ENCODE results near the gene CBX2.

Gene CBX2

GRCh38 chr17:79799174-79799537 lies 21.2 kb downstream of the CBX2 start:
- no peak for DNase-seq (ENCODE audit: low read depth in 2 of 3, low spot score in 2 of 3)

DNA sequence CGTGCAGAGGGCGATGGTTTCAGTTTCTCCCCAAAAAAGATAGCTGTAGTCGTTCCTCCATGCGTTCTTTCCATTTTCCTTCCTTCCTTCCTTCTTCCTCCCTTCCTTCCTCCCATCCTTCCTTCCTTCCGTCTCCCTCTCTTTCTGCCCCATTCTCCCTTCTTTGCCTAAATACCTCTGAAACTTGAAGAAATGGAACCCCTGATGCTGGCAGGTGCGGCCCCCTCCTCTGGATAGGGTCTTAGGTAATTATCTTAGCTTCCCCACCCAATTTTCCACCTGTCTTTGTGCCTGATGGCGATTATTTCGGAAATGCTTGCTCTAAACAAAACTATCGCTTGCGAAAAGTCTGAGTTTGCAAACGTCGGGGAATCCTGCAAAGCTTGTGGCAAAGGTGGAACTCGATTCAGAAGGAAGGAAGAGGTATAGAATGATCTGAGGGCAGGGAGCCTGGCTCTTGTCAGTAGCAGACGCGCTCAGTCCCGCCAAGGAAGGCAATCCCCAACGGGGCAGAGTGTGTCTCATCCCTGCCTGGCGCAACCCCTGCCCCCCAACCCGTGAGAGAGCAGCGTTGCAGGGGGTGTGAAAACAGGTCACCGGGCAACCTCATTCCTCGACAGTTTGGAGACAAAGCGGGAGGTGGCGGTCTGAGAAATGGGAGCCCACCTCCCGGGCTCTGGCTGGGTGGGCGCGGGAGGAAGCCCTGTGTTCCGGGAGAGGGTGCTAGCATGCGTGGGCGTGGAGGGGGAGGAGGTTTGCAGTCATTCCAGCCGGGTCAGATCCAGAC lies 21.8 kb downstream of the CBX2 start:
- no peak for DNase-seq (ENCODE audit: low read depth in 2 of 3, low spot score in 2 of 3)

- no peak for DNase-seq (ENCODE audit: low read depth in 2 of 3, low spot score in 2 of 3)
Observed at GRCh38 chr17:79800325-79801155, 22.6 kb downstream of the CBX2 start.

DNA sequence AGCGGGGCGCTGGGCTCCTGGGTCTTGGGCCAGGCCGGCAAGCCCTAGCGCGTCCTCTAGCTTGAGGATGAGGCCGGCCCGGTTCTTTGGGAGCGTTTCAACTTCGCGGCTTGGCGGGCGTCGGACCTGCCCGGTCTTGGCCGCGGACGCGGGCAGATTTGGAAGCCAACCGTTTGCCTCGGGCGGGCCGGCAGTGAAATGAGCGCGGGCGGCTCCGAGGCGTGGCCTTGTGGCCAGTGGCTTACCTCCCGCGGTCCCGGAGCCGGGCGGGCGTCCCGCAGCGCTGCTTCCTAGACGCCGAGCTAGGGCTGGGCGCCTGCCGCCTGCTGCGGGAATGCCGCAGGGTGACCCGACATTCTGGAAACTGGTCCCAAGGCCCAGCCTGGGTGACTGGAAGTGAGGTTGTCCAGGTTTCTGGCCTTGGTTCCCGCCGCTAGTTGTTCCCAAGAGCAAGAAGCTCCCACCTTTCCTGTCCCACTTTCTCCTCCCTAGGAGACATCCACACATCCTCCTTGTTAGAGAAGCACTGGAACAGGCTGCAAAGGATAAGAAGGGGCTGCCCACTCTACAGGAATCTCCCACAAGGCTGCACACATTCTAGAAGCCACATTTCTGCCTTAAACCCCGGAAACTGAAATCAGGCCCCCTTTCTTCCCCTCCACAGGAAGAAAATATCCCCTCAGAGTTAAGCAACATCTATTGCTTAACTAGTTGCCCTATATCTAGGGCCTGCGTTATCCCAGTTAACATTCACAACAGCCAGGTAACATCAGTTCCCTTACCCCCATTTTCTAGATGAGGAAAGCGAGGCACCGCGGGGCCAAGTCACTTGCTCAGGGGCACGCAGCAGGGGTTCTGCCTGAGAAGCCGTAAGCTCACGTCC lies 23.4 kb downstream of the CBX2 start:
- no peak for DNase-seq (ENCODE audit: low read depth in 2 of 3, low spot score in 2 of 3)

- no peak for DNase-seq (ENCODE audit: low read depth in 2 of 3, low spot score in 2 of 3)
Observed at GRCh38 chr17:79802039-79802735, 24.2 kb downstream of the CBX2 start.

- DNase-seq (ENCODE audit: low read depth in 2 of 3, low spot score in 2 of 3): no peak
Observed at GRCh38 chr17:79802736-79803420, 24.9 kb downstream of the CBX2 start.

DNA sequence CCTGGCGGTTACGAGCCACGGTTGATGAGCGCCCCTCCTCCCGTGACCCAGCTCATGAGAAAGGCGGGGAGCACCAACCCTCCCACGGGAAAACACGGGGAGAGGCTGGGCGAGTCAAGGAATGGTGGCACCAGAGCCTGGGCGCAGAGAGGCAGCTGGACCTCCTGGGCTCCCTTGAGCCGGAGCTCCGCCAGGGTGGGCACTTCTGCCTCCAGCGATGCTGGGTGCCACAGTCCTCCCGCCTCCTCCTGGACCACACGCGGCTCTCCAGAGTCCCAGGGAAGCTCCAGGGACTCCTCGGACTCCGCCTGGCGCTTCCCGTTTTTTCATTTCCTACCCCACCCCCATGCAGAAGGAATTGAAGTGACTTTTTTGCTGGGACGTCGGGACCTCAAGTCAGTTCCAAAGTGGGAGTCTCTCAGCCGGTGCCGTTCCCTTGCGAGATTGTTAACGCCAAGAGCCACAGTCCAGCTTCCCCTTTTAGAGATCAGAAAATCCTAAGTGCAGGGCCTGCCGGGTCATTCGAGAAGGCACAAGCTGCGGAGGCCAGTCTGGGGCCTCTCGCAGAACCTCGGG lies 25.6 kb downstream of the CBX2 start:
- DNase-seq (ENCODE audit: low read depth in 2 of 3, low spot score in 2 of 3): no peak

DNA sequence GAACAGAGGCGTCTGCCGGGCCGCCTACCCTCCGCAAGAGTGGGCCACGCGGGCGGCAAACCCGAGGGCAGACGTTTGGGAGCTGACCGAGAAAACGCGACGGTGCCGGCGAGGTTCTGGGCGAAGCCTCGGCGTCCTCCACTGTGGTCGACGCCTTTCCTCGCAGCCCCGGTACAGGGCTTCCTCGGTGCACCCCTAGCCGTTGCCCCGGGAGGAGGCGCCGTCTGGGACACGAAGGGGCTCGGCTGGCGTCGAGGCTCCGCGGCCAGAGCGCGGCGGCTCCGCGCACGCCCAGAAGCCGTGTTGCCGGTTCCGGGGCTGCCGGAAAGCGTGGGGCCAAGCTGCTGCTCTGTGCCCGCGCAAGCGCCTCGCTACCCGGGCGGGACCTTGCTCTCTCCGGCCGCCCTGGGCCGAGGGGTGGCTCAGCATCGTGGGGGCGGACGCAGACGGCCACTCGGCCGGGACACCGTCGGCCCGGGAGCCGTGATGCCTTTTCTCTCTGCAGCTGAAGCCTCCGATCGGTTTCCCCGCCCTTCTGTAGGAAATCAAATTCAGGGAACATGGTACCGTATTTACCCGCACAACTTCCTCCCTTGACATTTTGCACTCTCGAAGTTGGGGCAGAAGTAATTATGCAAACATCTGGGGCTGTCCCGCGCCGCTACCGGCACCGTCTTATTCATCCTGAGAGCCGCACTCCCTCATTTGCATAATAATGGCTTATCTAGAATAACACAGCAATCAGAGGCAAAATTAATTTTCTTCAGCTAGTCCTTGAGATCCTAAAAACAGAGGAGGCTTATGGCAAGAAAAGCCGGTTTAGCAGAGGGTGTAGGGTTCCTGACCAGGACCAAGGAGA lies 26.3 kb downstream of the CBX2 start:
- peak in 2 of 3 experiments; percentile 40 to 54 for DNase-seq (ENCODE audit: low read depth in 2 of 3, low spot score in 2 of 3)

DNA sequence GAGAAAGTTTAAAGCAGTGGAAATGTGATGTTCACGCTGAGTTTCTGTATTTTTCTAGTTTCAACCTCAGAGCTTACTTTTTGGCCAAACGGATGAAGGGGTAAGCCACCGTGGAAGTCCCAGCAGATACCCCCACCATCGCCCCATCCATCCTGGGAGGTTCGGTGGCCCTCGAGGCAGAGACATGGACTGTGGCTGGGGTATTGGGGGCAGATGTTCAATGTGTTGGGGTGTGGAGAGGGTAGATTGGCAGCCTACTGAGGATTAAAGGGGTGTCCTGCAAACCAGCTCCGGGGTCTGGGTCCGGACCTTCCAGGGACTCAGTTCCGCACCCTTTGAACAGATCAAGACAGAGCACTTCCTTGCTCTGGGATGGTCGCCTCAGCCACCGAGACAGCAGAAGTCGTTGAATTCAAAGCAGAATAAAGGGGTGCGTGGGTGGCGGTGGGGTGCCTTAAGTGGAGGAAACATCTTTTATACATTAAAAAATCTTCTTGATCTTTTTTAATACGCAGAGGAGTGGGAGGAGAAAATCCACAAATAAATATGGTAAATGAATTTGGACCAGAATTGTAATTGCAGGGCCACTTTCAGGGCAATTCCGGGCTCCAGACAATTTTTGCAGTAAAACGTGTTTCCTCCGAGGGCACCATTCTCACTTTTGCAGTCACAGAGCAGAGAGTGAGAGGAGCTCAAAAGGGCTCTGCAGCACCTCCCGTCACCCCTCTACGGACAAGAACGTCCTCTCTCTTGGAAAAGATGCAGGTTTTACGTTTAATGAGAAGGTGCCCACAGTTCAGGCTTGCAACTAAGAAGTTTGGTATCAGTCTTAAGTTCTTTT lies 27.1 kb downstream of the CBX2 start:
- no peak for DNase-seq (ENCODE audit: low read depth in 2 of 3, low spot score in 2 of 3)

DNA sequence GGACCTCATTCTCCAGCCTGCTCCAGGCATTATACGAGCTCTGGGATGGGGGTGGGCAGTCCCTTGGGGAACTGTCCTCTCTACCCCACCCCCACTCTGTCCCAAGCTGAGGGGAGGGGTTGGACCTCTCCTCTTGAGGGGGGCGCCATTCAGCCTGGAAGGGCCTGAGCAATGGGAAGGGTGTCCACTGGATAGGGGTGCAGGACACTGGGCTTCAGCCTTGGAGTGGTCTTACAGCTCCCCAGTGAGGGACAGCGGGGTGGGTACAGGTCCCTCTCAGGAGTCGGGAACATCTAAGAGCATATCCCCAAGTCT lies 28.5 kb downstream of the CBX2 start:
- no peak for DNase-seq (ENCODE audit: low read depth in 2 of 3, low spot score in 2 of 3)

DNA sequence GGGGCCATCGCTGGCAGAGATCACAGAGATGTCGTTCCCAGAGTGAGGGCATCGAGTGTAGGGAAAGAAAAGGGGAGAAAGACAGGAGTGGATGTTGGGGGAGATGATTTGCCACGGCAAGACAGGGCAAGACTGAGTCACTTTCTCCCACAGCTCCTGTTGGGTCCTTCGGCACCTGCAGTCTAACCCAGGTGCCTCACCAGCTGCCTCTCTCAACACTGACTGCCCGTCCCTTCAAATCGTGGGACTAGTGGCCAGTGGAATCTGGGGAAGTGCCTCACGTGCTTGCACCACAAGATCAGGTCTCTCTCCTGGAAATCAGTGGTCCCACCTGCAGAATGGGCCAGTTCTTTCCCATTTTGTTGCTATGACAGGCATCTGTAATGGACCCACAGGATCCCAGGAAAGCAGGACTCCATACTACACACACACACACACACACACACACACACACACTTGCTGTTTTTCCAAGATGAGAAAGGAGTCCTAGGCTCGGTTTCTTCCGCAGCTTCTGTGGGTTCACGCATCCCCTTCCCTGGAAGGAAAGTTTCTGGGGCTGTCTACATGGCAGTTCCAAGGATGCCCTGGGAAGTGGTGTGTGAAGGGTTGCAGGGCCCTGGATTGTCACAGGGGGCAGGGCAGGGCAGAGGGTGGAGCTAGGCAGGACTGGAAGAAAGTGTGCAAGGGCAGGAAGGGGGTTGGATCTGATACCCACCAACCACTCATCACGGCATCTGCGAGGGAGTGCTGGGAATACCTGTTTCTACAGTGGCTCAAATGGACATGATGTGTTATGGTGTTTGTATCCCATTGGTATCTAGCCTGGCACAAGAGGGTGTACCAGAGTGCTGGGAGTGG lies 29.1 kb downstream of the CBX2 start:
- no peak for DNase-seq (ENCODE audit: low read depth in 2 of 3, low spot score in 2 of 3)

DNA sequence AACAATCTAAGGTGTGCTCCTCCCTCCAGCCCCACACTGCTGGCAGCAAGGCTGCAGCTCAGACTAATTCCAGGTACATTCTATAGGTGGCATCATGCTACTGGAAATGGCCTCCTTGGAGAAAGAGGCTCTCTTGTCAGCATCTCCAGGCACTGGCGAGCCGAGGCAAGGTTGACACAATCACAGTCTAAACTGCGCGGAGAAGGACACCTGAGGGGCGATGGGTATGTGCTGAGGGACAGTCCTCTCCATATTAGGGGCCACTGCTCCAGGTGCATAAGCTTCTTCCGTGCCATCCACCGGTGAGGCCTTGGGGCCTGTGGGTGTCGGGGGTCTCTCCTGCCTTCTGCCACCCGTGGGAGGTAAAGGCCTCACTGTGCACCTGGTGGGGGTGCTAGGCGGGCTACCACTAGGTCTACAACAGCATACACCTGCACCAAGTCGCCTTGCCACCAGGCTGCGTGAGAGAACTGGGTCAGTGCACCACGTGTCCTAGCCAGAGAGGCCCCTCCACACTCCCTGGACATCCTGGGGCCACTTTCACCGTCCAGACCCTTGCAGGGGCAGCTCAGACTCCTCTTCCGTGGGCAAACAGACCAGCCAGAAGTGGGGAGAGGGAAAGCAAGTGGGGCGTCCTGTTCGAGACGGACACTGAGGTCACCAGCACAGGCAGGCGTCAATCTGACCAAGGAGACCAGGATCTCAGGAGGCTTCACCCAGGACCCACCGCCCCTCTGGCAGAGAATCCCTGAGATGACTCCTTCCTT lies 31.0 kb downstream of the CBX2 start:
- DNase-seq (ENCODE audit: low read depth in 2 of 3, low spot score in 2 of 3): no peak

- no peak for DNase-seq (ENCODE audit: low read depth in 2 of 3, low spot score in 2 of 3)
Observed at GRCh38 chr17:79809530-79810129, 31.7 kb downstream of the CBX2 start.

DNA sequence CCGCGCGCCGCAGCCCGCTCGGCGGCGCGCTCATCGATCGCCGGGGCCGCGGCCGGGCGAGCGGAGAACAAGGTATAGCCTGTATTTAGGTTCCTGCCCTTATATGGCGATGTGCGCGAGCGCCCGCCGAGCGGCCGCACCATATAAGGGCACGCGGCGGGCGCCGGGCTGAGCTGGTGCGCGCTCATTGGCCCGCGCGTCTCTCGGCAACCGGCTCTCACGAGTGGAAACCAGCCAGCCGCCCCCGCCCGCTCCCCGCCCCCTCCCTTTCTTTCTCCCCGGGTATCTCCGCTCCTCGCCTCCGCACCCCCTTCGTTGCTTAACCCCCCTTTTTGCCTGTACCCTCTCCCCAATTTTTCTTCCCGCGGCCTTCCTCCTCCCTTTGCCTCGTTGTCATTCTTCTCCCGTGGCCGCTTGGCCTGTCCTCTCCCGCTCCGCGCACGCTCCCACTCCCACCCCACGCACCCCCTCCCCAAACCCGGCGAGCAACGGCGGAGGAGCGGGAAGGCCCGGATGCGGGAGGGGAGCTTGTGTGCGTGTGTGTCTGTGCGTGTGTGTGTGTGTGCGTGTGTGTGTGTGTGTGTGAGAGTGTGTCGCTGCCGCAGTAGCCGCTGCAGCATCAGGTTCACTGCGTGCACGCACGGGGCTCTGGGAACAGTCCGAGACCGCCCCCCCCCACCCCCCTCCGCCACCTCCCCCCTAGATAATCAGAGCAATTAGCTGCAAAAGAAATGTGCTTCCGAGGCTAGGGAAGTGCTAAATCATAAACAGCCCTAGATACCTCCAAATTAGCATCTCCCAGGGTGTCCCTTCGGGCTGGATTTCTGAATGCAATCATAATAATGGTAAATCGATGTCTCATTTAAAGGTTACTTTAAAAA lies 32.4 kb downstream of the CBX2 start:
- peak in 1 of 3 experiments; percentile 51 for DNase-seq (ENCODE audit: low read depth in 2 of 3, low spot score in 2 of 3)

All from activated CD8-positive, alpha-beta memory T cell treated with anti-CD3 and anti-CD28 coated beads for 48 hours (primary cell).